ENCODE data around the gene NCAPG. TPM values are rescaled to one million over a fixed set of nuclear protein-coding genes. Genes with fewer than 3 reads are reported as not detected.

The NCAPG gene
- total RNA-seq, 2 donors from 2014 or later: 0.26 to 0.33 TPM

DNA sequence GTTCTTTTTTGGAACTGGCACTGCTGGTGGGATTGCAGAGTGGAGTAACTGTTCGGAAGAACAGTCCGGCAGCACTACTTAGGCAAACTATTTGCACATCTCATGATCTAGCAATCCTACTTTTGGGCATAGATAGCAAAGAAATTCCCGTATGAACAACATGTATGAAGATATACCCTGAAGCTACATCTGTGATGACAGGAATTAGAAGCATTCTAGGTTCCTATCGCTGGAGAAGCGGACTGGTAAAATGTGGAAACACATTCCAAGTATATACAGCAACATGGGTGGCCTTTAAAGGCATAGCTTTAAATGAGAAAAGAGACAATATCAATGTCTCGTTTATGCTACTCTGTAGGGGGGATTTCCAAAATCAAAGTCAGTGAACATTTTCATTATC lies 3.3 kb upstream of the NCAPG start:
- Histone ChIP-seq H3K27me3 (no peaks in the 10 kb centered on the region), H3K4me1 (peaks cover 33% of the 10 kb centered on the region), H3K27ac (no peak overlapping the region), H3K9me3 (no peaks in the 10 kb centered on the region), H3K4me3 (no peak overlapping the region), H3K36me3 (replicated peaks in 1 of 2; ENCODE audit: insufficient read depth in 1 of 2, low read depth in 2 of 2) (peaks cover 0 to 18% of the 10 kb centered on the region in 2 donors)
- DNase-seq (no peak), ATAC-seq (no peak)
- intact Hi-C loops (cut with DNase I): no loop called here
- 42 to 44% methylated on average over 6 of the region's 6 CpGs for WGBS, 2 donors
- TF ChIP-seq, protein P1, sequence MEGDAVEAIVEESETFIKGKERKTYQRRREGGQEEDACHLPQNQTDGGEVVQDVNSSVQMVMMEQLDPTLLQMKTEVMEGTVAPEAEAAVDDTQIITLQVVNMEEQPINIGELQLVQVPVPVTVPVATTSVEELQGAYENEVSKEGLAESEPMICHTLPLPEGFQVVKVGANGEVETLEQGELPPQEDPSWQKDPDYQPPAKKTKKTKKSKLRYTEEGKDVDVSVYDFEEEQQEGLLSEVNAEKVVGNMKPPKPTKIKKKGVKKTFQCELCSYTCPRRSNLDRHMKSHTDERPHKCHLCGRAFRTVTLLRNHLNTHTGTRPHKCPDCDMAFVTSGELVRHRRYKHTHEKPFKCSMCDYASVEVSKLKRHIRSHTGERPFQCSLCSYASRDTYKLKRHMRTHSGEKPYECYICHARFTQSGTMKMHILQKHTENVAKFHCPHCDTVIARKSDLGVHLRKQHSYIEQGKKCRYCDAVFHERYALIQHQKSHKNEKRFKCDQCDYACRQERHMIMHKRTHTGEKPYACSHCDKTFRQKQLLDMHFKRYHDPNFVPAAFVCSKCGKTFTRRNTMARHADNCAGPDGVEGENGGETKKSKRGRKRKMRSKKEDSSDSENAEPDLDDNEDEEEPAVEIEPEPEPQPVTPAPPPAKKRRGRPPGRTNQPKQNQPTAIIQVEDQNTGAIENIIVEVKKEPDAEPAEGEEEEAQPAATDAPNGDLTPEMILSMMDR (IDR thresholded peaks at IDR 0.05): no peak
- no peak for TF ChIP-seq POLR2A (IDR thresholded peaks at IDR 0.05)

DNA sequence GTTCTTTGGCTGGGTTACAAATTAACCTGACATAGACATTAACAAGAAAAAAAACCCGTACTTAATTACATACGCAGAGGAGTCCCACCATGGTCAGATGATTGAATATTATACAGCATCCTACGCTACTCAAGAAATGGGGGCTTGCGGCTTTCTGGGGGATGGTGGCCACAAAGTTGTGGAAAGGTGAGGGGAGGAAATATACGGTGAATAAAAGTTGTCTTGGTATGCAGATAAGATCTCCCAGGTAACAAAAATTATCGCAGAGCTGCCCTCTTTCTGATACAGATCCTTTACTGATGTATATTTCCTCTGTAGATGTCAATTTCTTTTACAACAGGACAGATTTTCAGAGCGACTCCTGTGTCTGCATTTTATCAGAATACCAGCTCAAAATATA lies 1.1 kb upstream of the NCAPG start:
- no peak for DNase-seq
- intact Hi-C loops (cut with DNase I): loop anchor here (10.0 kb wide), 1 partner anchor 785 kb away; no protein-coding TSS in a partner anchor
- H3K27me3 ChIP-seq: no peaks in the 10 kb centered on the region
- H3K9me3 ChIP-seq: no peaks in the 10 kb centered on the region
- peak overlapping the region in 3 of 4 donors; percentile 93 to 97 (median 95) for H3K27ac ChIP-seq
- peaks cover 33% of the 10 kb centered on the region for H3K4me1 ChIP-seq
- H3K36me3 ChIP-seq (replicated peaks in 1 of 2; ENCODE audit: insufficient read depth in 1 of 2, low read depth in 2 of 2): peaks cover 0 to 2% of the 10 kb centered on the region in 2 donors
- no peak for TF ChIP-seq POLR2A (IDR thresholded peaks at IDR 0.05)
- TF ChIP-seq, protein P1 (IDR thresholded peaks at IDR 0.05): no peak
- ATAC-seq: no peak
- H3K4me3 ChIP-seq: peak overlapping the region; percentile 53 to 84
- WGBS, 2 donors: 1 to 3% methylated on average over 7 of the region's 7 CpGs

DNA sequence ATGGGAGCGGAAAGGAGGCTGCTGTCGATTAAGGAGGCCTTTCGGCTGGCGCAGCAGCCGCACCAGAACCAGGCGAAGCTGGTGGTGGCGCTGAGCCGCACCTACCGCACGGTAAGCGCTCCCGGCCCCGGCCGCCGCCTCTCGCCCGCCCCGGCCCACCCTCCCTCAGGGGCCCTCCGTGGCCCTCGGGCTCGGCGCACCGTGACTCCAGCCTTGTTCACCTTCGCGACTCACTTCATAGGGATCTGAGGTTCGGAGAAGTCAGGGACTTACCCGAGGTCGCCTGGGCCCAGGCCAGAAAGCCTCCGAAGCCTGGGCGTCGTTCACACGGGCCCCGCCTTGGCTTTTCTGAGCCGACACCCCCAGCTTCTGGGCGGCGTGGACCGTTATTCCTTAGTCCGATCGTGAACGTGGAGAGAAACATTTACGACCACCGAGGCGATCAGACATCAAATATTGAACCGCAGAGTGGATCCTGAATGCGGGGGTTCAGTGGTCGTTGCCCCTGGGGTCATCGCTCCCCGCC lies 362 bp downstream of the NCAPG start:
- Histone ChIP-seq H3K9me3 (no peaks in the 10 kb centered on the region), H3K36me3 (replicated peaks in 1 of 2; ENCODE audit: insufficient read depth in 1 of 2, low read depth in 2 of 2) (no peaks in the 10 kb centered on the region), H3K4me1 (peaks cover 31% of the 10 kb centered on the region), H3K27me3 (no peaks in the 10 kb centered on the region), H3K27ac (peak overlapping the region in 1 of 4 donors; percentile 95), H3K4me3 (peak overlapping the region; percentile 28 to 53)
- DNase-seq (peak in 2 of 4 donors; percentile 7 to 17), ATAC-seq (peak; percentile 7)
- TF ChIP-seq, protein P1 (IDR thresholded peaks at IDR 0.05): no peak
- no peak for TF ChIP-seq POLR2A (IDR thresholded peaks at IDR 0.05)
- intact Hi-C loops (cut with DNase I): loop anchor here (10.0 kb wide), 1 partner anchor 784 kb away; no protein-coding TSS in a partner anchor
- WGBS, 2 donors: 1 to 7% methylated on average over 8 to 45 of the region's 48 CpGs

DNA sequence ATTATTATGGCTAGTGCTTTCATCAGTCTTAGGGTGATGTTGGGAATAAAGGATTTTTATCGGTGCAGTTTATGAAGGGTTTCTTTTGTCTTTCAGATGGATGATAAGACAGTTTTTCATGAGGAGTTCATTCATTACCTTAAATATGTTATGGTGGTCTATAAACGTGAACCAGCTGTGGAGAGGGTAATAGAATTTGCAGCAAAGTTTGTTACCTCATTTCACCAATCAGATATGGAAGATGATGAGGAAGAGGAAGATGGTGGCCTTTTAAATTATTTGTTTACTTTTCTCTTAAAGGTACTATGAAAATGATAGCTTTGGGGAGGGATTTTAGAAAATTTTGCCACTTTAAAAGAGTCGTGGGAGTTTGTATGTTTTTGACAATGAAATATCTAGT lies 1.3 kb downstream of the NCAPG start:
- no peaks in the 10 kb centered on the region for H3K36me3 ChIP-seq (replicated peaks in 1 of 2; ENCODE audit: insufficient read depth in 1 of 2, low read depth in 2 of 2)
- H3K4me3 ChIP-seq: no peak overlapping the region
- H3K4me1 ChIP-seq: peaks cover 23% of the 10 kb centered on the region
- intact Hi-C loops (cut with DNase I): loop anchor here (10.0 kb wide), 1 partner anchor 783 kb away; no protein-coding TSS in a partner anchor
- no peaks in the 10 kb centered on the region for H3K9me3 ChIP-seq
- DNase-seq (no peak), ATAC-seq (no peak)
- WGBS, 2 donors: 15 to 18% methylated on average over 3 of the region's 3 CpGs
- no peaks in the 10 kb centered on the region for H3K27me3 ChIP-seq
- no peak overlapping the region for H3K27ac ChIP-seq
- no peak for TF ChIP-seq POLR2A (IDR thresholded peaks at IDR 0.05)
- TF ChIP-seq, protein P1 (IDR thresholded peaks at IDR 0.05): no peak

DNA sequence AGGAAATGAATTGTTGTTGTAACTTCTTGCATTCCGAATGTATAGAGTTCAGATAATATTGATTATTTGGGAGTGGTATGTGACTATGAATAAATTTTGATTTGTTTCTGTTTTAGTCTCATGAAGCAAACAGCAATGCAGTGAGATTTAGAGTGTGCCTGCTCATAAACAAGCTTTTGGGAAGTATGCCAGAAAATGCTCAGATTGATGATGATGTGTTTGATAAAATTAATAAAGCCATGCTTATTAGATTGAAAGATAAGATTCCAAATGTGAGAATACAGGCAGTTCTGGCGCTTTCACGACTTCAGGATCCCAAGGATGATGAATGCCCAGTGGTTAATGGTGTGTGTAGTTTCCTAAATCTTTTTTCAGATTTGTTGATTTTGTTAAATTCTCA lies 2.0 kb downstream of the NCAPG start:
- intact Hi-C loops (cut with DNase I): loop anchor here (10.0 kb wide), 1 partner anchor 782 kb away; no protein-coding TSS in a partner anchor
- TF ChIP-seq, protein P1 (IDR thresholded peaks at IDR 0.05): no peak
- no peak for TF ChIP-seq POLR2A (IDR thresholded peaks at IDR 0.05)
- no peak overlapping the region for H3K27ac ChIP-seq
- DNase-seq (no peak), ATAC-seq (no peak)
- H3K9me3 ChIP-seq: no peaks in the 10 kb centered on the region
- H3K4me3 ChIP-seq: no peak overlapping the region
- H3K4me1 ChIP-seq: peaks cover 17% of the 10 kb centered on the region
- H3K36me3 ChIP-seq (replicated peaks in 1 of 2; ENCODE audit: insufficient read depth in 1 of 2, low read depth in 2 of 2): no peaks in the 10 kb centered on the region
- H3K27me3 ChIP-seq: no peaks in the 10 kb centered on the region
- WGBS, 2 donors: 49 to 57% methylated on average over 3 of the region's 3 CpGs

Data from body of pancreas (tissue), 4 donors.